HG03280 (cell line): ENCODE results near the gene HES6.
"Not testable (repeated sequence)": the region's sequence is repeated elsewhere in the genome, so short reads cannot be mapped to it uniquely, and the experiment has no call there.

Source experiments
- ATAC-seq: cut with Tn5 transposase; IDR thresholded peaks from one replicate; pipeline ENCODE4 v1.9.1; 2021; ENCODE audit warnings: mild to moderate bottlenecking, moderate library complexity; ENCODE audit not compliant: unreplicated experiment

Gene HES6

GRCh38 chr2:238273433-238273832 lies 33.6 kb upstream of the HES6 start:
- not testable (repeated sequence) for ATAC-seq

- no peak for ATAC-seq
Observed at GRCh38 chr2:238272156-238272555, 32.3 kb upstream of the HES6 start.

DNA sequence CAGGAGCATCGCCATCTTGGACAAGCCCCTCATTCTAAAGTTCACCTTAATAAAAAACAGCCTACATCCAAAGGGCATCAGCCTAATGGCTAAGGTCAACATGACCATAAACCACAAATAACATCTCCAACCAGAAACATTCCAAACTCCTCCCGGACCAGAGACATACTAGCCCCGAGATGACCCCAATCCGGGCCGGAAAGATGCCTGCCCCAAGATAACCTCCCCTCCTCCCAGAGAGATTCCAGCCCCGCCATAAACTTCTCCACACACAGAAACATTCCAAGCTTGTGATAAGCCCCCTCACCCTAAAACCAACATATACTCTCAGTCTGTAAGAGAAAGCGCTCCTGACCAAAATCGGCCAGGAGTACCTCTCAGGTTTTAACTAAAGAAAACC lies 31.8 kb upstream of the HES6 start:
- not testable (repeated sequence) for ATAC-seq

DNA sequence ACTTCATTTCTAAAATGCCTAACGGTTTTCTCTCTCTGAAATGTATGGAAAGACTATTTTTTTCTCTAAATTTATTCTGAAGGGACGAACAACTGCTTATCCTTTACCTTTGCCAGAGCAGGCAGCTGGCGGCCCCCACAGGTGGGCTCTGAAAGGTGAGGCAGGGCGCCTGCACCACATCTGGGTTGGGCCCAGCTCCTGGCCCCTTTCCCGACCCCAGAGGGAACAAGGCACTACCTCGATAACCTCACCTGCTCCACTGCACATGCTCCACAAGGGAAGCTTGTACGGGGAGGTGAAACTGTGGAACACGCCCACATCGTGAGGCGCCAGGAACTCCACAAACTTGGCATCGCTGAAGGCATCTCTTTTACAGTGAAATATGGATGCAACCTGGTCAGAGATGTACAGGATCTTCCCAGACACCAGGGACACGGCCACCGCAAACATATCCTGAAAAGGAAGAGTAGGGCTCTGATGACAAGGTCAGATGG lies 31.3 kb upstream of the HES6 start:
- no peak for ATAC-seq

DNA sequence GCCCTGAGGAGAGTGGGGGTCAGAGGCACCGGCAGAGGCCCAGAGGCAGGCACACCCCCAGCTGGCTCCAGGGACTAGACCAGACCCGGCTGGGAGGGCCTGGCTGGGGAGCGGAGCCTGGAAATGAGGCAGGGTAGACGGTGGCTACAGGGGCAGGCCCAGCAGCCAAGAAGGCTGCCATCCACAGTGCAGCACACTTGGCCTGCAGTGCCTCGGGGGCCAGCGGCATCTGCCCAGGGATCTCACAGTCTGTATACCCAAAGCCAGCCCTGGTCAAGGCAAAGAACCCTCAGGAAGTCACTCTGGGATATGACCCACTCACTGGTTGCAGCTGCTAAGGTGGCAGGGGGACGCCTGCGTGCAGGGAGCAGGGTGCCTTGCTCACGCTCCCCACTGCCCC lies 30.8 kb upstream of the HES6 start:
- ATAC-seq: no peak

- ATAC-seq: no peak
Observed at GRCh38 chr2:238269741-238270140, 29.9 kb upstream of the HES6 start.

- ATAC-seq: no peak
Observed at GRCh38 chr2:238267884-238268680, 28.2 kb upstream of the HES6 start.

DNA sequence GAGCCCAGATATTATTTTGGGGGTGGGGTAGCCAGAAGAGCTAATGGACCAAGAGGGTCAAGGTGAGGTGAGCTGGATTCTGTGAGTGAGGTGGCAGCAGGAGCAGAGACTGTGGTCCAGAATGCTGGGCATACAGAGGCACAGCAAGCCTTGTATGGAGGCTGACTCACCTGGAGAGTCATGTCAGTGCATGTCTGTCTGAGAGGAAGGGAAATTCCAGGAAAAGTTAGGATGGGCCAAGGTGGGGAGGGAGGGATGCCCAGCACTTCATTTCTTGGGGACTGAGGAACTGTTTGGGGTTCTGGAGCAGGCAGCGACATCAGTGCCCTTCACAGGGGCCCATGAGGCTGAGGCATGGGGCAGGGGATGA lies 27.5 kb upstream of the HES6 start:
- no peak for ATAC-seq

GRCh38 chr2:238265605-238266004 lies 25.8 kb upstream of the HES6 start:
- ATAC-seq: no peak

DNA sequence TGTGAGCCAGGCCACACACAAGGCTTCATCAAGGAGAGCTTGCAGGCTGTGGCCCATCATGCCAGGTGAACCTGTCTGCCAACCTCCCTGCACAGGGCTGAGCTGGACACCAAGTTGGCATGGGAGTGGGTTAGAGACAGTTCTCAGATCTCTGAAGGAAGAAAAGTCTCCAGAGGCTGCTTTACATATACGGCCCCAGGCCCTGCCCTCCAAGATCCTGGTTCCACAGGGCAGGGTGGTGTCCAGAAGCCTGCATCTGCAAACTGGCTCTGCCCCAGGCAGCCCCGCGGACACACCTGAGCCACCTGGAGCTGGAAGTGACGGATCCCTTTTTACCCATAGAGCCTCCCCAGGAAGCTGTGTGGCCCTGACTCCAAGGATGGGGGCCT lies 24.2 kb upstream of the HES6 start:
- ATAC-seq: no peak

- ATAC-seq: no peak
Observed at GRCh38 chr2:238263204-238264071, 23.6 kb upstream of the HES6 start.

DNA sequence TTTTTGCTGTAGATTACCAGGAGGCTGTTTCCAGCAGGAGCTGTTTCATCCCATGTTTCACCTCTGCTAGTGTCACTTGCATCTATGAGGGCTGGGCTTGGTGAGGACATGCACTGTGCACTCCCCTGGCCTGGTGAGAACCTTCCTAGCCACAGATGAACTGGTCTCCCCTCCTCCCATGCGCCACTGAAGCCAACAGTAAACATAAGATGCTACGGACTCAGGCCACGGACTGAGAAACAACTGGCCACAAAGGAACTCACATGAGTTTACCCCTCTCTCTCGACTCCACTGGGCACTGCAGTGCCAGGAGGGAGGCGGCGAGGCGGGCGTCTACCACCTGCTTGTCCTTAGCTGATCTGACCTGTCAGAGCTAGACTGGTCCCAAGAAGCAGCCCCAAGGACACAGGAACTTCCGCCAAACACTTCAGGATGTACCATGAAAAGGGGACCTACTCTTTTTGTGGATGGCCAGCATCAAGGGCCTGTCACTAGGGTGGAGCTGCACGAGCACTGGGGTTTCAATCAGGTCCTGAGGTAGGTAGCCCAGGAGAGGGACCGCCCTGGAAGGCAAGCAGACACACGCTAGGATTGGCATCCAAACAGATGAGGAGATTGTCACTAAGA lies 22.8 kb upstream of the HES6 start:
- no peak for ATAC-seq

DNA sequence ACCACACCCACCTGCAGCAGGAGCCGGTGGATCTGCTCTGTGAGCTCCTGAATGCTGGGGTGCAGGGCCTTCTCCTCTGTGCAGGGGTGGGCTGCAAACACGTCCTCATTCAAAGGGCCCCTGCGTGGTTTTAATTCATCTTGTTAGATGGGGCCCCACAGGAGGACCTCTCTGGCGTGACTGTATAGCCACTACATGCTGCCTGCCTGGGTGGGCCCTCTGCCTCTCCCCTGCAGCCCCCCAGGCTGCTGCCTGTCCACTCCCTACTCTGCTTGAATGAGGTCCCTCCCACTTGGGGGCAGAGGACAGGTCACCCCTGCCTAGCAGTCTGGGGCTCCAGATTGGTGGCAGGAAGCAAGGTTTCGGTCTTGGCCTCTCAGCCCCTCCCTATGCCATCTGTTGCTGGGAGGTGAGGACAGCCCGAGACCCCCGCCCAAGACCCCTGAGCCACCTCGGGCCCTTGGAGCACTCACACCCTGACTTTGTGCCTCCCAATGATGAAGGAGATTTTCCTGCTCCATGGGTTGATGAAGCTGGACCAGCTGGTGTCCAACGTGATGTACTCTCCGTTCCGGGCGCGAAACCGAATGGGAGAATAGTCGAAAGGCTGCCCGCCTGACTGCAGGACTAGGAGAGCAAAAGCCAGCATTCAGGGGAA lies 22.0 kb upstream of the HES6 start:
- no peak for ATAC-seq

GRCh38 chr2:238260883-238261282 lies 21.0 kb upstream of the HES6 start:
- ATAC-seq: no peak

DNA sequence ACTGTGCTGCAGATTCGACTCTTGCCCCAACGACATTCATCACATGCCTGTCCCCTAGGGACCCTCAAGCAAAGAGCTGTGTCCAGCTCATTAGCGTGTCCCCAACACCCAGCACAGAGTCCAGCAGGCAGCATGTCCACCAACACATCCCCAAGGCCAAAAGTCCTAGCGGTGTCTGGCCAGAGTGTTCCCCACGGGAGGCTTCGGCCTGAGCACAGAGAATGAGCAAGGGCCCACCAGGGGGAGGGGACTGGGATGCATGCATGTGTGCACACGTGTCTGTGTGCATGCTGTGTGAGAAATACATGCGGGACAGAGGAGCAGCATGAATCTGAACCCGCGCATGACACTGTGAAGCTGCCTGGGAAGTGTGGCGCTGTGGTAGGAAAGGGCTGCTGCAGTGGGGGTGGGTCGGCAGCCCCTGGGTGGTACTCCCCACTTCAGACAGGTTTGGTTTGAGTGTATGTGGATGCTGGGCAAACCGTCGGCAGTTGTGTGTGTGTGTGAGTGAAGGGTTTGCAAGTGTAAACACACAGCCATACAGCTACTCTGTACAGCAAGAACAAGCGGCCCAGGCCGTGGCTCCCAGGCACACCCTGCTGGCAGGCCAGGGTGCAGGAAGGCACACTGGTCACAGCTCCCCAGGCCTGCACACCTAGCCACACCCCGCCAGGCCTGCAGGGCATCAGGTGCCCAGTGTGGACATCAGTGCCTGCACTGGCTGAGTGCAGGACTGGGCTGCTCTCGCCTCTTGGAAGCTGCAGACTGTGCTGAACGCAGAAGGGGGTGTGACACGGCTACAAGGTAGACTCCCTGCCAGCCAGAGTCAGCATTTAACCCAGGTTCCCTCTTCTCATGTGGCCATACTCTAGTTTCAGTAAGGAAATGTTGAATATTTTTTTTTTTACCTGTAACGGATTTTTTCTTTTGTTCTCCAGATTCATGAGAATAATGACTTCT lies 19.5 kb upstream of the HES6 start:
- ATAC-seq: no peak

DNA sequence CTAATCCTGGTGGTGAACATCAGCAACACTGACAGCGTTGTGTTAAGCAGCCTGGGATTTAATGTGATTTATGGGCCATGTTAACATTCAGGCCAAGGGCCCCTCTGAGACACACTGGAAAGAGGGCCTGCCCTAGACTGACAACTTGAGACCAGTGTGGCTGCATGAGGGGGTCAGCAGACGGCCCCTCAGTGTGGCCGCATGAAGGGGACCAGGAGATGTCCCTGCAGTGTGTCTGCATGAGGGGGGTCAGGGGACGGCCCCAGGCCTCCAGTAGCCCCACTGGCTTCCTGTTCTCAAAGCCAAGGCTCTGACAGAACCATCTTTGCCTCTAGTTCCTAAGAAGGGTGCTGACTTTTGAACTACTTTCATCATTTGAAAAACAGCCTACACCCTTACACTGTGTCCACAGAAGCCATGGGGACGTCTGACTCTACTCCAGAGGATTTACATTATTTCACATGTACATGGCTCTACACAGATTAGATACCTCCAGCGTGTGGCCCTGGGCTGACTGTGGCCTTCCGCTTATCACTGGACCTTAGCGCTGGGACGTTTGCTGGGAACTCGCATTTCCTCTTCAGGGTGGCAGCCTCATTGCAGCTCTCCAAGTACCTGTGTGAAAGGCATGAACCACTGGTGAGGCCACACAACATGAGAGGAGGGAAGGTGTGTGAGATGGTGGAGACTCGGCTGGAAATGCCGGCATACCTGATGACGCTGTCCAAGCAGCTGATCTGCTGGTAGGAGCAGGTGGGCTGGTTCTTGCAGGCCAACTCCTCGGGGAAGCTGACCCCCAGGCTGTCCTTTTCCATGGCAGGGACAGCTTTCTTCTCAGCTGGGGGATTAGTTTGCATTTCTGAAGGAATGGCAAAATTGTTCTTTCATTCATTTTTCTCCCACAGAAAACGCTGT lies 18.2 kb upstream of the HES6 start:
- ATAC-seq: no peak

DNA sequence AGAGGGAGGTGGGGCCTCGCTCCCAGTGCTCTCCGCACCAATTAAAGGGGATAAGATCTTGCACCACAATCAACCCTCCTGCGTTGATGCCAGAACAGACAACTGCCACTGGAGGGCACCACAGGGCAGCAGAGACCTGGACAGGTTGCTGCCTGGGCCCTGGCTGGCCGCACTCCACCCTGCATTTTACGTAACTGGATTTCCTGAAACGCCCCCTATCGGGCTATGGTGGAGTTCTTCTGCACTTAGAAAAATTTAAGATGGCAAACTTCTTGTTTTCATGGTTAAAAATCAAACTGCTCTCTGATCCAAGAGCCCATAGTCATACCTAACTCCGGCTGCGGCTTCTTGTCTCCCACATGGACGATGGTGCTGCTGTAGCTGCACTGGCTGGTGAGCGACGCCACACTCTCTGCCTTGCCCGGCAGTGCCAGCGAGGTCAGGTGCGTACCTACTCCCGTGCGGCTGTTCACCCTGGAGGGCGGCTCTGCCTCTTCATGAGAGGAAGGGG lies 16.8 kb upstream of the HES6 start:
- ATAC-seq: peak; percentile 59

- ATAC-seq: no peak
Observed at GRCh38 chr2:238256111-238256510, 16.3 kb upstream of the HES6 start.

DNA sequence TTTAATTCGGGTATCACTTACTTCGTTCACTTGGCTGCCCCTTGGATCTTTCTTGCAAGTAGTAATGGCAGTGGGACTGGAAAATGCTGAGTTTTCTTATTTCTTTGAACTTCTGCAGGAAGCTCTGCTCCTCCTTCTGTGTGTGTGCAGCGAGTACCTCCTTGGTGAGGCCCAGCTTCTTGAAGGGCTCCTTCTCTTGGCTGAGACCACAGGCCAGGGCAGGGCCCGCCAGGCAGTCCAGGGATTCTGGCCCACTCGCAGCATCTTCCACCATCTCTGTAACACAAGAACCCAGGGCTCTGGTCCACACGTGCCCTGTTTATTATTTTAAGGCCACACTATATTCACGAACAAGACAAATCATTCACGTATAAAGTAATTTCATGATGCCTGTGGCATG lies 15.8 kb upstream of the HES6 start:
- no peak for ATAC-seq
